A549 (cell line): ENCODE results near the gene HACE1.

Experiments used
- CHD4 ChIP-seq: fragments of 200-600 bp; sonication (generic); IDR thresholded peaks from 2 replicates; pipeline ENCODE4 v1.6.1; 2016; ENCODE audit warnings: antibody characterized with exemption, mild to moderate bottlenecking, borderline replicate concordance
- ESRRA ChIP-seq: fragments of 150-350 bp; IDR thresholded peaks from 2 replicates; pipeline ENCODE4 v1.6.1; 2014; ENCODE audit warnings: mild to moderate bottlenecking, low read length, borderline replicate concordance
- JUN ChIP-seq, 2 experiments: fragments of >200 bp; sonication (Bioruptor Twin); formaldehyde crosslinking; IDR thresholded peaks; 2 replicates in 1 of 2; 3 replicates in 1 of 2; pipeline ENCODE4 v1.6.1; 2016 to 2017
- MAFK ChIP-seq: fragments of 450-650 bp; IDR thresholded peaks from 2 replicates; pipeline ENCODE4 v1.6.1; 2014; ENCODE audit not compliant: partially characterized antibody
- MAZ ChIP-seq: fragments of 150-350 bp; IDR thresholded peaks from 2 replicates; pipeline ENCODE4 v1.6.1; 2014; ENCODE audit warnings: antibody characterized with exemption, low read depth, low read length, borderline replicate concordance
- POLR2A ChIP-seq: IDR thresholded peaks from 2 replicates; pipeline ENCODE4 v1.6.1; 2012; ENCODE audit warnings: mild to moderate bottlenecking, low read length
- RAD21 ChIP-seq, 2 experiments: fragments of >200 bp in 1 of 2; sonication (Bioruptor Twin) in 1 of 2; formaldehyde crosslinking in 1 of 2; IDR thresholded peaks in 1 of 2; conservative IDR thresholded peaks in 1 of 2; 2 replicates in 1 of 2; 3 replicates in 1 of 2; pipeline ENCODE4 v1.6.1; 2012 to 2018; ENCODE audit warnings: inconsistent platforms in 1 of 2
- RCOR1 ChIP-seq: fragments of 150-350 bp; IDR thresholded peaks from 2 replicates; pipeline ENCODE4 v1.6.1; 2014; ENCODE audit warnings: antibody characterized with exemption, low read length, low read depth
- SMC3 ChIP-seq: fragments of >200 bp; sonication (Bioruptor Twin); formaldehyde crosslinking; IDR thresholded peaks from 3 replicates; pipeline ENCODE4 v1.6.1; 2018; ENCODE audit warnings: inconsistent platforms
- TF ChIP-seq, protein P1 (sequence below): fragments of 450-650 bp; IDR thresholded peaks from 2 replicates; pipeline ENCODE4 v1.6.1; 2014; ENCODE audit warnings: antibody characterized with exemption
- TF ChIP-seq, protein P2 (sequence below): fragments of >200 bp; sonication (Bioruptor Twin); formaldehyde crosslinking; IDR thresholded peaks from 3 replicates; pipeline ENCODE4 v1.5.1; 2016
- TF ChIP-seq, protein P3 (sequence below): fragments of 250-450 bp; sonication (Bioruptor Pico); IDR thresholded peaks from 2 replicates; pipeline ENCODE4 v1.5.0; 2021; ENCODE audit warnings: mild to moderate bottlenecking, moderate library complexity, borderline replicate concordance
- TF ChIP-seq, protein P4 (sequence below): fragments of 200-600 bp; sonication (generic); IDR thresholded peaks from 2 replicates; pipeline ENCODE4 v1.6.1; 2016; ENCODE audit warnings: antibody characterized with exemption, mild to moderate bottlenecking, moderate library complexity

DNA sequence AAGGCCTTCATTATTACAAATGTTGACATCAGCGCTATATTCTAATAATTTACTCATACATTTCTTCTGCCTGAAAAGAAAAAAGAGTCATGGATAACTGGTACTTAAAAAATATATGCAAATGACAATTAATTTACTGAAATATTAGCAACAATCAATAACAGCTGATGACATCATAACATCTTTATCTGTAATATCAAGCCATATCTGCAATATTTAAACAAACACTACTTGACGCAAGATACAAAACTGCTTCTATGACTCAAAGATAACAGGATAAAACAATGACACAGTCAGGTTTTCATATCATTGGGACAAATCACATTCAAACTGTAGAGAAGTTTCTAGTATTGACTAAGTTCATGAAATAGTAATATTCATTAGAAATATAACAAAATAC, 16.5 kb downstream of the HACE1 start:
- TF ChIP-seq, protein P1, sequence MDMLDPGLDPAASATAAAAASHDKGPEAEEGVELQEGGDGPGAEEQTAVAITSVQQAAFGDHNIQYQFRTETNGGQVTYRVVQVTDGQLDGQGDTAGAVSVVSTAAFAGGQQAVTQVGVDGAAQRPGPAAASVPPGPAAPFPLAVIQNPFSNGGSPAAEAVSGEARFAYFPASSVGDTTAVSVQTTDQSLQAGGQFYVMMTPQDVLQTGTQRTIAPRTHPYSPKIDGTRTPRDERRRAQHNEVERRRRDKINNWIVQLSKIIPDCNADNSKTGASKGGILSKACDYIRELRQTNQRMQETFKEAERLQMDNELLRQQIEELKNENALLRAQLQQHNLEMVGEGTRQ, result no peak
- TF ChIP-seq POLR2A, result no peak
- TF ChIP-seq ESRRA, result no peak
- no peak for TF ChIP-seq RCOR1
- no peak for TF ChIP-seq MAFK
- TF ChIP-seq, protein P2, sequence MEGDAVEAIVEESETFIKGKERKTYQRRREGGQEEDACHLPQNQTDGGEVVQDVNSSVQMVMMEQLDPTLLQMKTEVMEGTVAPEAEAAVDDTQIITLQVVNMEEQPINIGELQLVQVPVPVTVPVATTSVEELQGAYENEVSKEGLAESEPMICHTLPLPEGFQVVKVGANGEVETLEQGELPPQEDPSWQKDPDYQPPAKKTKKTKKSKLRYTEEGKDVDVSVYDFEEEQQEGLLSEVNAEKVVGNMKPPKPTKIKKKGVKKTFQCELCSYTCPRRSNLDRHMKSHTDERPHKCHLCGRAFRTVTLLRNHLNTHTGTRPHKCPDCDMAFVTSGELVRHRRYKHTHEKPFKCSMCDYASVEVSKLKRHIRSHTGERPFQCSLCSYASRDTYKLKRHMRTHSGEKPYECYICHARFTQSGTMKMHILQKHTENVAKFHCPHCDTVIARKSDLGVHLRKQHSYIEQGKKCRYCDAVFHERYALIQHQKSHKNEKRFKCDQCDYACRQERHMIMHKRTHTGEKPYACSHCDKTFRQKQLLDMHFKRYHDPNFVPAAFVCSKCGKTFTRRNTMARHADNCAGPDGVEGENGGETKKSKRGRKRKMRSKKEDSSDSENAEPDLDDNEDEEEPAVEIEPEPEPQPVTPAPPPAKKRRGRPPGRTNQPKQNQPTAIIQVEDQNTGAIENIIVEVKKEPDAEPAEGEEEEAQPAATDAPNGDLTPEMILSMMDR, result no peak
- no peak for TF ChIP-seq SMC3
- TF ChIP-seq JUN (IDR thresholded peaks at IDR 0.05), result no peak
- TF ChIP-seq, protein P3, sequence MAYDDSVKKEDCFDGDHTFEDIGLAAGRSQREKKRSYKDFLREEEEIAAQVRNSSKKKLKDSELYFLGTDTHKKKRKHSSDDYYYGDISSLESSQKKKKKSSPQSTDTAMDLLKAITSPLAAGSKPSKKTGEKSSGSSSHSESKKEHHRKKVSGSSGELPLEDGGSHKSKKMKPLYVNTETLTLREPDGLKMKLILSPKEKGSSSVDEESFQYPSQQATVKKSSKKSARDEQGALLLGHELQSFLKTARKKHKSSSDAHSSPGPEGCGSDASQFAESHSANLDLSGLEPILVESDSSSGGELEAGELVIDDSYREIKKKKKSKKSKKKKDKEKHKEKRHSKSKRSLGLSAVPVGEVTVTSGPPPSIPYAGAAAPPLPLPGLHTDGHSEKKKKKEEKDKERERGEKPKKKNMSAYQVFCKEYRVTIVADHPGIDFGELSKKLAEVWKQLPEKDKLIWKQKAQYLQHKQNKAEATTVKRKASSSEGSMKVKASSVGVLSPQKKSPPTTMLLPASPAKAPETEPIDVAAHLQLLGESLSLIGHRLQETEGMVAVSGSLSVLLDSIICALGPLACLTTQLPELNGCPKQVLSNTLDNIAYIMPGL (CRISPR knock-in tag), result no peak
- no peak for TF ChIP-seq MAZ
- no peak for TF ChIP-seq RAD21 (conservative IDR thresholded peaks at IDR 0.05 in 1 of 2, IDR thresholded peaks at IDR 0.05 in 1 of 2)
- TF ChIP-seq CHD4, result no peak
- TF ChIP-seq, protein P4, sequence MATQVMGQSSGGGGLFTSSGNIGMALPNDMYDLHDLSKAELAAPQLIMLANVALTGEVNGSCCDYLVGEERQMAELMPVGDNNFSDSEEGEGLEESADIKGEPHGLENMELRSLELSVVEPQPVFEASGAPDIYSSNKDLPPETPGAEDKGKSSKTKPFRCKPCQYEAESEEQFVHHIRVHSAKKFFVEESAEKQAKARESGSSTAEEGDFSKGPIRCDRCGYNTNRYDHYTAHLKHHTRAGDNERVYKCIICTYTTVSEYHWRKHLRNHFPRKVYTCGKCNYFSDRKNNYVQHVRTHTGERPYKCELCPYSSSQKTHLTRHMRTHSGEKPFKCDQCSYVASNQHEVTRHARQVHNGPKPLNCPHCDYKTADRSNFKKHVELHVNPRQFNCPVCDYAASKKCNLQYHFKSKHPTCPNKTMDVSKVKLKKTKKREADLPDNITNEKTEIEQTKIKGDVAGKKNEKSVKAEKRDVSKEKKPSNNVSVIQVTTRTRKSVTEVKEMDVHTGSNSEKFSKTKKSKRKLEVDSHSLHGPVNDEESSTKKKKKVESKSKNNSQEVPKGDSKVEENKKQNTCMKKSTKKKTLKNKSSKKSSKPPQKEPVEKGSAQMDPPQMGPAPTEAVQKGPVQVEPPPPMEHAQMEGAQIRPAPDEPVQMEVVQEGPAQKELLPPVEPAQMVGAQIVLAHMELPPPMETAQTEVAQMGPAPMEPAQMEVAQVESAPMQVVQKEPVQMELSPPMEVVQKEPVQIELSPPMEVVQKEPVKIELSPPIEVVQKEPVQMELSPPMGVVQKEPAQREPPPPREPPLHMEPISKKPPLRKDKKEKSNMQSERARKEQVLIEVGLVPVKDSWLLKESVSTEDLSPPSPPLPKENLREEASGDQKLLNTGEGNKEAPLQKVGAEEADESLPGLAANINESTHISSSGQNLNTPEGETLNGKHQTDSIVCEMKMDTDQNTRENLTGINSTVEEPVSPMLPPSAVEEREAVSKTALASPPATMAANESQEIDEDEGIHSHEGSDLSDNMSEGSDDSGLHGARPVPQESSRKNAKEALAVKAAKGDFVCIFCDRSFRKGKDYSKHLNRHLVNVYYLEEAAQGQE, result no peak
